Suppressor macrophage (primary cell): Measurements from ENCODE around the gene PIEZO1.

ENCODE experiments used
- DNase-seq, 4 experiments: peaks; one replicate each; pipeline ENCODE4 v3.0.0-alpha.2; 2020 to 2022

Gene PIEZO1

DNA sequence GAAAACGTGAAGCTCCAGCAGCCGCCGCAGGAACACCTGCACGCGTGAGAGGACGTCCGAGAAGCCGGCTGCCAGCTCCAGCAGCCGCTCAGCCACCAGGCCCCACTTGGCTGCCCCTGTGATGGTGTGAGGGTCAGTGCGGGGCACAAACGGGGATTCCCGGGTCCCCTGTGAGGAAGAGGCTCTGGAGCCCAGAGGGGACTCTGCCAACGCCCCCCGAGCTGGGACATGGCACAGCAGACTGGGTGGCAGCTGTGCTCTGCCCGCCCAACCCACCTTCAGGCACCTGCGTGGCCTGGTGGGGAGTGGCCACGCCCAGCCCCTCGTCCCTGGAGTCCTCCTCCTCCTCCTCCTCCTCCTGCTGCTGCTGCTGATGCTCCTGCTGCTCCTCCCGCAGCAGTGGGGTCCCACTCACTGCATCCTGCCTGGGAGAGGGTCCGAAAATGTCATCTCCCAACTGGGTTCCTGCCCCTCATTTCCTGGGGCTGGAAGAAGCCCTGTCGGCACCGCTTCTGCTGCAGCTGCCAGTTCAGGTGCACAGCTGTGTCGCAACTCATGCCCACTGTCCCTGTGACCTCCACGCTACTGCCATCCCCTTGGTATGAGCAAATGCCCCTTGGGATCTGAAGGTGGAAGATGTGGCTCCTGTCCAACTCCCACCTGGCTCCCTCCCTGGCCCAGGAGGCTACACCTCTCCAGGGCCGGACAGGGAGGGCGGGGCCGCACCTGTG, 51.2 kb downstream of the PIEZO1 start:
- no peak for DNase-seq

- DNase-seq, result no peak
These were observed 52.1 kb downstream of the PIEZO1 start for GRCh38 chr16:88732961-88733294.

DNA sequence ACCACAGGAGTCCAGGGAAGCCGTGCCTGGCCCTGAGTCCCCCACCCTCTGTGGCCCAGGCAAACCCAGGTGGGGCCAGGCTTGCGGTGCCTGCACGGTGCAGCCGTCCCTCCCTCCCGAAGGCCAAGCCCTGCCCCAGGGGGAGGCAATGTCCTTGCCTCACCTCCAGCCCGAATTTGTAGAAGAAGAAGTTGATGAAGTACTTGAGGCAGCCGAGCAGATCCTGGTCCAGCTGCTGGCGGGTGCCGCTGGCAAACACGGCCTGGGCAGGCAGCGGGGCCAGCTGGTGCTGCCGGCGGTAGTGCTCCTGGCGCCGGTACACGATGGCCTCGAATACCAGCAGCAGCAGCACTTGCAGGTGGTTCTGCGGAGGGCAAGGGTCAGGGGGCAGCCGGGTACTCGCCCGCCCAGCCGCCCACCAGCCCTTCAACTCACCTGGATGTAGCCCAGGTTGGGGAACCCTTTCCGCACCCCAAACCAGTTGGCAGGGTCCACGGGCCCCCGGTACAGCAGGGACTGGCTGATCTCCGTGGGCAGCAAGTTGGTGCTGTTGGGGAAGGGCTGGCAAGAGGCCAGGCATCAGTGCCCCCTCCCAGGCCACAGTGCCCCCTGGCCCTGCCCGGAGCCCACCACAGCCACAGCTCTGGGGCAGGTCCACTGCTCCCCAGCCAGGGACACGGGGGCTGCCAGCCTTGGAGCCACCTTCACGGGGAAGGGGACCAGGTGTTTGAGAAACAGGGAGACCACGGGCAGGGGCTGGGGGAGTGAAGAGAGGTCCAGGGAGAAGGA, 52.7 kb downstream of the PIEZO1 start:
- DNase-seq, result no peak

- DNase-seq, result no peak
These were observed 53.3 kb downstream of the PIEZO1 start for GRCh38 chr16:88731699-88732098.

GRCh38 chr16:88730632-88731607, 54.1 kb downstream of the PIEZO1 start:
- no peak for DNase-seq

- no peak for DNase-seq
These were observed 57.1 kb downstream of the PIEZO1 start for GRCh38 chr16:88727871-88728270.

GRCh38 chr16:88726981-88727380, 58.0 kb downstream of the PIEZO1 start:
- DNase-seq, result no peak

DNA sequence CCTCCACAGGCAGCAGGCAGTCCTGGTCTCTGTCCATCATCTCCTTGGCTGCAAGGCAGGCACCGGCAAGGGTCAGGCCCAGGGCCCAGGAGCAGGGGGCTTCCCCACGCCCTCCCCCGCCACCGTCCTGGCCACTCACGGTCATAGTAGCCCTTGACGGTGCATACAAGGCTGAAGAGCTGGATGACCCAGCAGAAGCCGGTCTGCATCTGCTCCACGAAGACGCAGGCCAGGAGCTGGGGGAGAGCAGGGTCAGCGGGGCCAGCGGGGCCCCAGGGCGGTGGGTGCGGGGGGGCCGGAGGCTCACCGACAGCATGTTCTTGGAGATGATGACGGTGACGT, 58.6 kb downstream of the PIEZO1 start:
- DNase-seq, result no peak

- DNase-seq, result no peak
These were observed 59.2 kb downstream of the PIEZO1 start for GRCh38 chr16:88725609-88726407.

GRCh38 chr16:88724855-88725555, 60.0 kb downstream of the PIEZO1 start:
- DNase-seq, result no peak

GRCh38 chr16:88723911-88724310, 61.1 kb downstream of the PIEZO1 start:
- no peak for DNase-seq

DNA sequence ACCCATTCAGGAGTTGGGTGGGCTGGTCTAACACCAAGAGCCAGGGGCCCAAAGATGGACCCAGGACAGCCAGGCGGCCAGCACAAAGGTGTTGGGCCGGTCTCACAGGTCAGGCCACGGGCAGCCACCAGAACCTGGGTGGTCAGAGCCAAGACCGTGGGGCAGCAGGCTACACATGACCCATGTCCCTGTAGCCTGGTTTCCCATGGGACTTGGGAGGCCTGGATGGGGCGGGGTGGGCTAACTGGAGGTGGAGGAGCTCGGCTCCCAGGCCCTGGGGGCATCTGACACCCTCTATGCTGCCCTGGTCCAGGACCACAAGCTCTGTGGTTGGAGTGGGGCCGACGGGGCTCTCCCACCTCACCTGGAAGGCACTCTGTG, 61.5 kb downstream of the PIEZO1 start:
- no peak for DNase-seq

DNA sequence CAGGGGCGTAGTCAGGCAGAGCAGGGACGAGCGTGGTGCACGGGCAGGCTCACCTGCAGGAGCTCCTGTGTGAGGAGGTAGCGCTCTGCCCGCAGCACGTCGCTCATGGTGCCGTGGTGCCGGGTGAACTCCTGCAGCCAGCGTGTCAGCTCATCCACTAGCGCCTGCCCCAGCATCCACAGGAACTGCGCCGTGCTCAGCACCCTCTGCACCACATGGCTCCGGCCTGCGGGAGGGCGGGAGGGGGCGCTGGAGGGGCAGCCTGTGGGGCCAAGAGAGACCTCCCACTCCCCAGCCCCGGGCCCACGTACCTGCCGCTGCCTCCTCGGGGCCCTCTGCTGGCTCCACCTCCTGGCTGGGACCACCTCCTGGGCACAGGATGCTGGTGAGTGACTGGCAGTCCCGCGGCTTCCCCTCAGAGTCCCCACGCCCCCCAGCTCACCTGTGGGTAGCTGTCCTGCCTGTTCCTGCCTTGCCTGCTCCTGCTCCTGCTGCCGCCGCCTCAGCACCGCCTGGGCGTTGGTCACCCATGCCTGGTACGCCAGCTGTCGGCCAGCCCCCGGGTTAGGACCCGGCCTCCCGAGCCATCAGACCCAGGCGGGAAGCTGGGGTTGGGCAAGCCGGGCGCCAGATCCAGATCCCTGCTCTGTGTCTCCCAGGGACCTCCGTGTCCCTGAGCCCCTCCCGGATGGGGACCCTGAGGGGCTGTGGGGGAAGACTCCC, 62.1 kb downstream of the PIEZO1 start:
- DNase-seq, result no peak

DNA sequence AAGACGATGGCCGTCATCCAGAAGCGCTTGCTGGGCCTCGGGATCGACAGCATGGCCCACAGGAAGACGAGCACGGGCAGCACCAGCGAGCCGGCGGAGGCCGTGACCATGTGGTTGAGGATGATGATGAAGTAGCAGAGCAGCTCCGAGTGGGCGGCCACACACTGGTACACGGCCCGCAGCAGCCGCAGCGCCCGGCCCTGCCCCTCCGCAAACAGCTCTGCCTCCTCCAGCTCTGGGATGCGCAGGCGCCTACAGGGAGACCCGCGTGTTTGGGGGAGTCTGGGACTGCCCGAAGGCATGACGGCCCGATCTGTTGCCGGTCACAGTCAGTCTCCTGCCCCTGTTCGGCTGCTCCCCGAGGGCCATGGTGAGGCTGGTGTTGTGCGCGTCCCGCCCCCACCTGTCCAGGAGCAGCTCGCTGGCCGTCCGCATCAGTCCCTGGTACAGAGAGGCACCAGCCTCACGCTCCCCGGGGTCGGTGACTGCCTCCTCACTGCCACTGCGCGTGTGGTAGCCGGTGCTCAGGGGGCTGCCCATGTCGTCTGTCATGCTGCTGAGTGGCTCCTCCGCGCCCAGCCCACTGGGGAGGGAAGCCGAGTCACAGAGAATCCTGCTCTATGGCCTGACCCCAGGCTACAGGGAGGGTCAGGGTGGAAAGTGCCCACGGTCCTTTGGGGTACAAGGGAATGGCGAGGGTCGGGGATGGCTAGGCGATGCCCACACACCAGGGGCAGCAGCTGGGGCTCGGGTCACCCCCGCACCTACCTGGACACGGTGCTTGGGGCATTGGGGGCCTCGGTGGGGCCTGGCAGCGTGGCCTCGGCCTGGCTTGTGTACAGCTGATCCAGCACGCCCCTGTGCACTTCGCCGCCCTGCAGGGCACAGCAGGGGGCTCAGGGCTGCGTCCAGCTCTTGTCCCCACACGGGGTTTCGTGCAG, 62.9 kb downstream of the PIEZO1 start:
- no peak for DNase-seq

DNA sequence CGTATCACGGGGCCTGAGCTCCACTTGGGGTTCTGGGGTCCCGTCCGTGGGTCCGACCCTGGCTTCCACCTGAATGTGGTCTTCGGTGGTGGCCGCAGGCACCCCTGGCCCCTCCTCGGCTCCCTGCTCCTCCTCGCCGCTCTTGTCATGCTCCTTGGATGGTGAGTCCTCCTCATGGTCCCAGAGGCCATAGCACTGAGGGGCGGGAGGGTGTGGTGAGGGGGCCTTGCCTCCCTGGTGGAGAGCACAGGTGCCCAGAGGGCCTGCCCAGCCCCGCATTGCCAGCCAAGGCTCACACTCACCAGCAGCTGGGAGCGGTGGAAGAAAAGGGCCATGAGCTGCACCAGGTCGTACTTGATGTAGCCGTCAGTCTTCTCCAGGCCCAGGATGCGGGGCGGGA, 63.8 kb downstream of the PIEZO1 start:
- no peak for DNase-seq

DNA sequence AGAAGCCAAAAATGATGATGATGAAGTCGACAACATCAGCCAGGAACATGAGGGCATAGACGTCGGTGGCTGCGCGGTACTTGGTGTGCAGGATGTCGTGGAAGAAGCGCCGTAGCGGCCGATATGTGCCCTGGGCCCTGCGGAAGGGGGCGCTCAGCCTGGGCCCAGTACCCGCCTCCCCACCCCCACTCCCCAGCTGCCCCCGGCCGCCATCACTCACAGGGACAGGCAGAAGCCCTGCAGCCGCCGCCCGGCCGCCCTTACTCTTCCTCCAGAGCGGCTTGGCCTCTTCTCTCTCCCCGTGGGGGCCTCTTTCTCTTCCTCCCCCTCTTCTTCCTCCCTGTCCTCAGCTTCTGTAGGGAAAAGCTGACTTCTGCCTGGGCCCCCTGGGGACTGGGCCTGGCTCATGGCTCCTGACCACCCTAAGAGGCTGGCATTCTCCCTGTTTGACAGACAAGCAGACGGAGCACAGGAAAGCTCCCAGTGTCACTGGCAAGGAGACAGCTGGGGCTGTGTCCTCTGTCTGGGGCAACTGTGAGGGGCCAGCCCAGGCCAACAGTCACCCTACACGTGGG, 64.5 kb downstream of the PIEZO1 start:
- DNase-seq, result no peak

- no peak for DNase-seq
These were observed 65.1 kb downstream of the PIEZO1 start for GRCh38 chr16:88719933-88720296.

DNA sequence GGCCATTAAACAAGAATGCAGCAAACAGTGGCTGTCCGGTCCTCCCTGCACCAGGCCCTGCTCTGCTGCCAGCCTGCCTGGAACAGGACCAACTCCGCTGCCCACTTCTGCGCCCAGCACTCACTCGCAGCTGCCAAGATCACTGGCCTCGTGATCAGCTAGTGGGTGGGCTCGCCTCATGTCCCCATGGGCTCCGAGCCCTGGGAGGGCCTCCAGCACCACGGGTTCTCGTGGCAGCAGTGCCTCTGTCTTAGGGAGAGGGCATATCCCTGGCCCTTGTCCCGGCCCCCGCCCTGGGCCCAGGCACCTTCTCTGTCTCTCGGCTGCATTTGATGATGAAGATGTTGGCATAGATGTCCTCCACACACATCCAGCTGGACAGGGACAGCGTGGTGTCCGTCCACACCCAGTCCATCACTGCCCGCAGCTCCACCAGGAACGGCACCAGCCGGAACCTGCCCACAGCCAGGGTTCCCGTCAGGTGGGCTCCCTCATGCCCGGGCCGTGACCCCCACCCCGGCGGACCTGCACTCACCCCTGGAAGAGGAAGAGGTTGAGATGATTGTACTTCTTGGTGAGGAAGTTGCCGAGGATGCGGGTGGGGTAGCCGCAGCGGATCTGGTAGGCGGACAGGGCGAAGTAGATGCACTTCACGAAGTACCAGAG, 65.6 kb downstream of the PIEZO1 start:
- DNase-seq, result no peak

GRCh38 chr16:88718178-88718577, 66.8 kb downstream of the PIEZO1 start:
- DNase-seq, result no peak
